ENCODE results near the gene LSM12. TPM values are rescaled to one million over a fixed set of nuclear protein-coding genes. Genes with fewer than 3 reads are reported as not detected.

The LSM12 gene
- total RNA-seq, 1 experiment from 2014 or later = 128 TPM

GRCh38 chr17:44113868-44114840 is 47.7 kb upstream of the LSM12 start:
- H4K8ac ChIP-seq (replicated peaks; ENCODE audit: insufficient read length, low read depth, low read length) = no peak overlapping the region
- no peaks in the 10 kb centered on the region for H3K79me1 ChIP-seq (ENCODE audit: insufficient read depth, low read depth, low read length, poor library complexity, severe bottlenecking)
- no peak overlapping the region for H2AK5ac ChIP-seq (ENCODE audit: insufficient read length, low read length)
- no peak for TF ChIP-seq CTCF (conservative IDR thresholded peaks at IDR 0.05)
- no peak overlapping the region for H2BK5ac ChIP-seq (ENCODE audit: insufficient read length, low read length)
- no peak overlapping the region for H3K4me2 ChIP-seq (ENCODE audit: insufficient read depth, insufficient read length, low read length)
- H2BK15ac ChIP-seq (ENCODE audit: low read depth, low read length) = no peak overlapping the region
- no peak overlapping the region for H2BK12ac ChIP-seq (ENCODE audit: insufficient read length, low read depth, low read length)
- H4K20me1 ChIP-seq (ENCODE audit: control insufficient read depth, insufficient read depth, insufficient read length) = no peaks in the 10 kb centered on the region
- no peaks in the 10 kb centered on the region for H3K27me3 ChIP-seq (ENCODE audit: insufficient read depth, low read length)
- H3K36me3 Mint-ChIP-seq (ENCODE audit: insufficient read depth in 1 of 3, low read depth in 3 of 3) = peaks cover 2 to 25% (median 6%) of the 10 kb centered on the region in 3 experiments; a peak in 5 of 7 replicates
- DNase-seq = no peak
- no peak overlapping the region for H2AFZ ChIP-seq (ENCODE audit: low read length)
- WGBS (ENCODE audit: extremely low coverage, insufficient read length, low lambda C conversion rate) = no CpG with 5 or more reads among the region's 9 CpGs
- H3K4me1 Mint-ChIP-seq = peaks cover 33 to 58% of the 10 kb centered on the region in 2 experiments
- H4K5ac ChIP-seq (ENCODE audit: insufficient read length, low read depth, low read length) = no peak overlapping the region
- H3K14ac ChIP-seq (ENCODE audit: insufficient read depth, low read length) = no peak overlapping the region
- no peaks in the 10 kb centered on the region for H3K9me3 Mint-ChIP-seq
- H3K23ac ChIP-seq (ENCODE audit: insufficient read length, low read depth, low read length) = no peak overlapping the region
- H3K27ac ChIP-seq (ENCODE audit: insufficient read length, low read depth, low read length) = no peak overlapping the region
- no peak overlapping the region for H3K56ac ChIP-seq (ENCODE audit: insufficient read length, low read depth, low read length)
- no peak overlapping the region for H3K9ac ChIP-seq (ENCODE audit: extremely low read depth, insufficient read length, low read length)
- H2BK20ac ChIP-seq (ENCODE audit: low read depth, low read length, poor library complexity, severe bottlenecking) = no peak overlapping the region
- H3K23me2 ChIP-seq (ENCODE audit: insufficient read length, low read depth, low read length, poor library complexity, severe bottlenecking) = no peaks in the 10 kb centered on the region
- H3K27ac Mint-ChIP-seq = no peak overlapping the region
- no peak overlapping the region for H2BK120ac ChIP-seq (ENCODE audit: low read depth, low read length, poor library complexity, severe bottlenecking)
- H3K27me3 Mint-ChIP-seq (ENCODE audit: low read depth) = no peaks in the 10 kb centered on the region
- no peak overlapping the region for H4K91ac ChIP-seq (ENCODE audit: insufficient read length, low read depth, low read length)
- no peak overlapping the region; the same call in 1 of the 2 replicates for H3K4ac ChIP-seq (ENCODE audit: low read depth, low read length)
- peaks cover 12% of the 10 kb centered on the region; the same call in 1 of the 2 replicates for H3K4me1 ChIP-seq (ENCODE audit: insufficient read depth, low read length)
- no peak overlapping the region; a peak in 1 of 5 replicates for H3K4me3 Mint-ChIP-seq
- H3T11ph ChIP-seq (ENCODE audit: low read length) = no peak overlapping the region
- no peaks in the 10 kb centered on the region for H3K9me3 ChIP-seq (ENCODE audit: control insufficient read depth, low read depth, low read length)
- no peak overlapping the region for H3K18ac ChIP-seq (ENCODE audit: insufficient read length, low read depth, low read length)
- no peaks in the 10 kb centered on the region for H3K79me2 ChIP-seq (ENCODE audit: insufficient read depth, low read length)

Measured in H9 (cell line).